Mucosa of descending colon (tissue), 3 donors: ENCODE data around the gene CLDN10. TPM values are rescaled to one million over a fixed set of nuclear protein-coding genes. Genes with fewer than 3 reads are reported as not detected.

Experiments
- ATAC-seq: fragments of 200-7000 bp; cut with Tn5 transposase; one replicate; pipeline ENCODE4 v1.9.1; 2020; ENCODE audit warnings: mild to moderate bottlenecking, moderate library complexity
- DNase-seq, 3 donors: peaks; one replicate each; pipeline ENCODE4 v3.0.0-alpha.2; 2020
- H3K36me3 ChIP-seq: fragments of 200-600 bp; one replicate; pipeline ENCODE4 v1.8.0; 2021; ENCODE audit warnings: low read depth, mild to moderate bottlenecking
- H3K4me1 ChIP-seq: fragments of 200-600 bp; one replicate; pipeline ENCODE4 v1.8.0; 2021; ENCODE audit warnings: low read depth, mild to moderate bottlenecking
- H3K4me3 ChIP-seq: fragments of 200-600 bp; one replicate; pipeline ENCODE4 v1.8.0; 2021; ENCODE audit warnings: mild to moderate bottlenecking
- H3K9me3 ChIP-seq: fragments of 200-600 bp; one replicate; pipeline ENCODE4 v1.8.0; 2021; ENCODE audit warnings: mild to moderate bottlenecking
- intact Hi-C, 2 donors: fragments of 100-400 bp; cut with DNase I in 1 of 2; cut with micrococcal nuclease in 1 of 2; formaldehyde crosslinking; loops; one replicate each; pipeline versions ENCODE4 v1.11.0 to v1.11.1; 2022; cut with DNase I, micrococcal nuclease
- long read RNA-seq, 2 donors: library from polyadenylated mRNA; unstranded; transcript quantifications; one replicate each; pipeline ENCODE4 v2.0.0, GENCODE V29; 2019 to 2021
- total RNA-seq, 3 donors: library from RNA; stranded (reverse); fragmentation: NEBNext Ultra II Directional in 2 of 3; extraction: Animal tissue kit (Norgen Biotek cat#: 25700) in 2 of 3; gene quantifications; one replicate each; pipeline versions ENCODE4 v1.2.1 to v1.2.4, GENCODE V29; 2021 to 2023
- TF ChIP-seq, protein P1 (sequence below): fragments of 200-600 bp; IDR thresholded peaks from one replicate; pipeline ENCODE4 v1.8.0; 2022; ENCODE audit warnings: antibody characterized with exemption, mild to moderate bottlenecking
- donor health status: DM: no; HTN: no; CAD: no; lungs with moderate emphysema.
- donor health status: DM: no; HTN: no; CAD: no.
- donor health status: DM: no; HTN: yes; CAD: no.

Gene CLDN10, protein sequence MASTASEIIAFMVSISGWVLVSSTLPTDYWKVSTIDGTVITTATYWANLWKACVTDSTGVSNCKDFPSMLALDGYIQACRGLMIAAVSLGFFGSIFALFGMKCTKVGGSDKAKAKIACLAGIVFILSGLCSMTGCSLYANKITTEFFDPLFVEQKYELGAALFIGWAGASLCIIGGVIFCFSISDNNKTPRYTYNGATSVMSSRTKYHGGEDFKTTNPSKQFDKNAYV
- under 1 TPM in 1 of 3 donors, not detected in 2; 0.43 TPM for total RNA-seq
- long read RNA-seq, donor 1, partial matches to known transcripts: 0 of 1 reads
- long read RNA-seq, donor 1, other reads (novel, unspliced or antisense): 1 of 1 reads
- long read RNA-seq, donor 2: 0 reads

DNA sequence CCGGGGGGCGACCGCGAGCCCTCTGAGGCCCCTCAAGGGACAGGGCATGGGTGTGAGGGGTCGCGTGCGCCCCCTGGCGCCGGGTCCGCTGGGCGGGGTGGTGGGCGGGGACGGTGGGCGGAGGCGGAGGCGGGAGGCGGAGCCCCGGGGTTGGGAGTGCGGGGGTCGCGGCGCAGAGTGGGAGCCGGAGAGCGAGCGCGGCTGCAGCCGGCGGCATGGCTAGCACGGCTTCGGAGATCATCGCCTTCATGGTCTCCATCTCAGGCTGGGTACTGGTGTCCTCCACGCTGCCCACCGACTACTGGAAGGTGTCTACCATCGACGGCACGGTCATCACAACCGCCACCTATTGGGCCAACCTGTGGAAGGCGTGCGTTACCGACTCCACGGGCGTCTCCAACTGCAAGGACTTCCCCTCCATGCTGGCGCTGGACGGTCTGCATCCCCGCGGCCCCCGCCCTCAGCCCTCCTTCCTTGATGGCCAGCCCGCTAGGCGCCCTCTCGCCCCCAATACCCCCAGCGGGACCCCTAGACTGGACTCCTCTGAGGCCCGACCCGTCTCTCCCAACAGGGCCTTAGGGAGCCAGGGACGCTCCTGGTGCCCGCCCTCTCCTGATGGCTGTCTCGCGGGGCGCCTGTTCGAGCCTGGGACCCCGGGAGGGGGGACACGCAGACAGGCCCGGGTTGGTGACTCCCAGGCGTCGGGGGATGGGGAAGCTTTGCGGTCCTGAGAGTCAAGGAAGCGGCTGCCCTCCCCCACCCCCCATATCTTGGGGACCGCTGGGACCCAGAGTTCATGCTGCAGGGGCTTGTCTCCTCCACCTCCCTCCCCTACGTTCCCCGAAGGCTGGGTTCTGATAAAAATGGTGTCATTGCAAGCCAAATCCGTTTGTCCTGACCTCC is at the start of gene CLDN10:
Gene CLDN10 (plus strand): TSS at position 182 of the 903 bp plus-strand sequence. CDS start 34 bp downstream, at position 216.
- Histone ChIP-seq H3K4me3 (no peak within 1 kb of the TSS), H3K4me1 (peaks cover 8% of the 10 kb centered on the region), H3K36me3 (no peaks in the 10 kb centered on the region), H3K9me3 (no peaks in the 10 kb centered on the region)
- intact Hi-C loops: no loop called here
- DNase-seq (no peak), ATAC-seq (peak; percentile 25)
- TF ChIP-seq, protein P1, sequence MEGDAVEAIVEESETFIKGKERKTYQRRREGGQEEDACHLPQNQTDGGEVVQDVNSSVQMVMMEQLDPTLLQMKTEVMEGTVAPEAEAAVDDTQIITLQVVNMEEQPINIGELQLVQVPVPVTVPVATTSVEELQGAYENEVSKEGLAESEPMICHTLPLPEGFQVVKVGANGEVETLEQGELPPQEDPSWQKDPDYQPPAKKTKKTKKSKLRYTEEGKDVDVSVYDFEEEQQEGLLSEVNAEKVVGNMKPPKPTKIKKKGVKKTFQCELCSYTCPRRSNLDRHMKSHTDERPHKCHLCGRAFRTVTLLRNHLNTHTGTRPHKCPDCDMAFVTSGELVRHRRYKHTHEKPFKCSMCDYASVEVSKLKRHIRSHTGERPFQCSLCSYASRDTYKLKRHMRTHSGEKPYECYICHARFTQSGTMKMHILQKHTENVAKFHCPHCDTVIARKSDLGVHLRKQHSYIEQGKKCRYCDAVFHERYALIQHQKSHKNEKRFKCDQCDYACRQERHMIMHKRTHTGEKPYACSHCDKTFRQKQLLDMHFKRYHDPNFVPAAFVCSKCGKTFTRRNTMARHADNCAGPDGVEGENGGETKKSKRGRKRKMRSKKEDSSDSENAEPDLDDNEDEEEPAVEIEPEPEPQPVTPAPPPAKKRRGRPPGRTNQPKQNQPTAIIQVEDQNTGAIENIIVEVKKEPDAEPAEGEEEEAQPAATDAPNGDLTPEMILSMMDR: no peak

DNA sequence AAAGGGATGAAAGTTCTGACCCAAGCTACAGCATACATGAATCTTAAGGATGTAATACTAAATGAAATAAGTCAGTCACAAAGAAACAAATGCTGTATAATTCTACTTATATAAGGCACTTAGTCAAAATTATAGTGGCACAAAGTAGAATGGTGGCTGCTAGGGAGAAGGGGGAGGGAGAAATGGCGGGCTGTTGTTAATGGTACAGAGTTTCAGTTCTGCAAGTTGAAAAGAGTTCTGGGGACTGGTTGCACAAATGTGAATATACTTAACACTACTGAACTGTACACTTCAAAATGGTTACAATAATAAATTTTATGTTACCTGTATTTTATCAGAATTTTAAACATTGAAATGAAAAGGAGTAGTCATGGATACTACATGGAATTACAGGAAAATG is 48.9 kb upstream of the CLDN10 start:
- no peak for ATAC-seq

DNA sequence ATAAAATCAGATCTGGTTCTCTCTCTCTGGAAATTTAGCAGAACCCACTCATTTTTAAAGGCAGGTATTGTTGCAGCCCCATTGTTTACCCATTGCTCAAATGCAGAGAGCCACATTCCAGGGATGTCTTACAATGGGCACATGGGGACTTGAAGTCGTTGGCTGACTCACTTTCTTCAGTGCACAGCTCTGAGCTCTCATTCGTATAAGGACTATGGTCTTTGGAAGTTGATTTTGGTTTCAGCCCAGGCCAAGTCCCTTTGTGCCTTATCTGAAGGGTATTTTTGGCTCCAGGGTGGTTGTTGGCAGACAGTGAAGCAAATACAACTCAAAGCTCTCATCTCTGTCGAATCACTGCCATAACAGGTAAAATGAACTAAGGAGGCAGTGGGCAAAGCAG is 47.3 kb upstream of the CLDN10 start:
- Histone ChIP-seq H3K9me3 (no peaks in the 10 kb centered on the region), H3K4me1 (no peaks in the 10 kb centered on the region), H3K36me3 (no peaks in the 10 kb centered on the region), H3K4me3 (no peak overlapping the region)
- intact Hi-C loops: no loop called here
- TF ChIP-seq, protein P1: no peak
- ATAC-seq (no peak), DNase-seq (no peak)

More for the DNA sequence above, 48.9 kb upstream of the CLDN10 start:
- no peak for DNase-seq
- H3K36me3 ChIP-seq: no peaks in the 10 kb centered on the region
- H3K9me3 ChIP-seq: no peaks in the 10 kb centered on the region
- TF ChIP-seq, protein P1: no peak
- no peak overlapping the region for H3K4me3 ChIP-seq
- H3K4me1 ChIP-seq: no peaks in the 10 kb centered on the region
- intact Hi-C loops: no loop called here

DNA sequence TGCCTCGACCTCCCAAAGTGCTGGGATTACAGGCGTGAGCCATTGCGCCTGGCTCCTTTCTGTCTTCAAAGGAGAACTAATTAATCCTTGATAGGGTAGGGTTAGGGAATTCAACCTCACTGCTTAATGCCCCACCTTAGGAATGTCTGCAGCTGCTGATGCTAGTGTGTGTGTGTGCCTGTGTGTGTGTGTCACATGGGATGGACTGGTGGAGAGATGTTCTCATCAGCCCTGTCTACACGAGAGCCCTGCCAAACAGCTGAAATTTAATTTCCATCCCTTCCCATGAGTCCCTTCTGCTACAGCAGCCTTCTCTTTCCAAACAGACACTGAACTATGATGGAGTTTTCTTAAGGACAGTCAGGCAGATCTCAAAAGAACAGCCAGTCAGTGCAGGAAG is 46.5 kb upstream of the CLDN10 start:
- no peaks in the 10 kb centered on the region for H3K36me3 ChIP-seq
- intact Hi-C loops: no loop called here
- TF ChIP-seq, protein P1: no peak
- H3K4me1 ChIP-seq: no peaks in the 10 kb centered on the region
- no peak overlapping the region for H3K4me3 ChIP-seq
- no peak for DNase-seq
- ATAC-seq: no peak
- no peaks in the 10 kb centered on the region for H3K9me3 ChIP-seq

DNA sequence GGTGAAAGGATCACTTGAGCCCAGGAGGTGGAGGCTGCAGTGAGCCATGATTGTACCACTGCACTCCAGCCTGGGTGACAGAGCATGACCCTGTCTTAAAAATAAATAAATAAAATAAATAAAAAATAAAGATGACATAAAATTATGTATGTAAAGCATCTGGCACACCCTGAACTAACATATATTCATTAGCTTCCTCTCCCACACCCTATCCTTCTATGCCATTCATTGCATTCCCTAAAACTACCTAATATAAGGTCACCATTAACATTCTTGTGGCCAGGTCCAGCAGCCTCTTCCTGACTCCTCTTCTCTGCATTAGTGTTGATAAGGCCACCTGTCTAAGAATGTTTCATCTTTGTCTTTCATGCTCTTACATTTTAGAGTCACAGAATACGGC is 44.5 kb upstream of the CLDN10 start:
- ATAC-seq (no peak), DNase-seq (no peak)
- Histone ChIP-seq H3K4me1 (no peaks in the 10 kb centered on the region), H3K4me3 (no peak overlapping the region), H3K36me3 (no peaks in the 10 kb centered on the region), H3K9me3 (no peaks in the 10 kb centered on the region)
- TF ChIP-seq, protein P1: no peak
- intact Hi-C loops: no loop called here
